ENCODE data around the gene CRTAC1. TPM values are rescaled to one million over a fixed set of nuclear protein-coding genes. Genes with fewer than 3 reads are reported as not detected.

The CRTAC1 gene
- polyA plus RNA-seq, 1 experiment = not detected

DNA sequence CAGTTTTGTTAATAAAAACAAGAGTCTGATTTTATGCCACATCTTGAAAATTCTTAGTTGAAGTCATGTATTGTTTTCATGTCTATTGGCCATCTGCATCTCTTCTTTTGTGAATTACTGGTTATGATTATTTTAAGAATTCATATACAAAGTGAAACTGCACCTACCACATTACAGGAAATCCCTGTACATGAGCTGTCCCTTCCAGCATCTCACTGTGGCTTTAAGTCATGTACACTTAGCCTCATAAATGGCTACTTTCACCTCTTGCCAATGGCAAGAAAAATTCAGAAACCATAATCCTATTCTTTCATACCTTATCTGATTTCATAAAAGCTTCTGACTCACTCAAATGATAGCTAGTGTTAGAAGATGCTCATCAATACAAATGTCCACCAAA, 48.6 kb downstream of the CRTAC1 start:
- TF ChIP-seq CTCF (IDR thresholded peaks at IDR 0.05; ENCODE audit: low read depth, low read length) = no peak
- ChIA-PET CTCF (no interaction called here), POLR2A (no interaction called here)
- Histone ChIP-seq H3K27ac (ENCODE audit: low read depth, low read length) (no peak overlapping the region), H3K27me3 (ENCODE audit: control insufficient read depth, insufficient read depth, low read length) (peaks cover 6% of the 10 kb centered on the region), H3K4me3 (ENCODE audit: low read depth, low read length) (no peak overlapping the region), H3K9me3 (ENCODE audit: control insufficient read depth, insufficient read depth, low read length) (no peaks in the 10 kb centered on the region)
- DNase-seq (ENCODE audit: low read depth, low spot score) = no peak

- ChIA-PET CTCF (no interaction called here), POLR2A (no interaction called here)
- TF ChIP-seq CTCF (IDR thresholded peaks at IDR 0.05; ENCODE audit: low read depth, low read length) = no peak
- no peak overlapping the region for H3K4me3 ChIP-seq (ENCODE audit: low read depth, low read length)
- DNase-seq (ENCODE audit: low read depth, low spot score) = no peak
- no peak overlapping the region for H3K27ac ChIP-seq (ENCODE audit: low read depth, low read length)
- H3K9me3 ChIP-seq (ENCODE audit: control insufficient read depth, insufficient read depth, low read length) = no peaks in the 10 kb centered on the region
- peaks cover 23% of the 10 kb centered on the region for H3K27me3 ChIP-seq (ENCODE audit: control insufficient read depth, insufficient read depth, low read length)
Observed at GRCh38 chr10:97977673-97978072, 52.7 kb downstream of the CRTAC1 start.

DNA sequence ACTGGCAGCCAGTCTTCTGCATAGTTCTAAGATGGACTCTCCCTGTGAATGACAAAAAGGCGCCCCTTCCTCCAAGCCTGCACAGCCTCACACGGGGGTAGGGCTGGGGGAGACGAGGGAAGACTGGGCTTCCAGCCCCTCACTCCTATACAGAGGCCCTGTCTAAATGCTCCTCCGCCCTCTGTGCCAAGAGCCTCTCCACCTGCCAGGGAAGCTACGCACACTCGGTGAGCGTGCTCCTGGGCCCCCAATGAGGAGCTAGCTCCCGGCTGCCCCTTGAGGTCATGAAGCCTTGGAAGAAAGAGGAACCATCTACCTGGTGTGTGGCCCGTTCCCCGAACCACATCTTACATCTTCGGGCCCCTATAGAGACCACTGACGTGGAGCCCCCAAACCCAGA, 54.8 kb downstream of the CRTAC1 start:
- H3K4me3 ChIP-seq (ENCODE audit: low read depth, low read length) = no peak overlapping the region
- no peak overlapping the region for H3K27ac ChIP-seq (ENCODE audit: low read depth, low read length)
- no peaks in the 10 kb centered on the region for H3K9me3 ChIP-seq (ENCODE audit: control insufficient read depth, insufficient read depth, low read length)
- DNase-seq (ENCODE audit: low read depth, low spot score) = no peak
- TF ChIP-seq CTCF (IDR thresholded peaks at IDR 0.05; ENCODE audit: low read depth, low read length) = no peak
- peaks cover 23% of the 10 kb centered on the region for H3K27me3 ChIP-seq (ENCODE audit: control insufficient read depth, insufficient read depth, low read length)
- ChIA-PET POLR2A (no interaction called here), CTCF (no interaction called here)

- Histone ChIP-seq H3K27me3 (ENCODE audit: control insufficient read depth, insufficient read depth, low read length) (peaks cover 23% of the 10 kb centered on the region), H3K9me3 (ENCODE audit: control insufficient read depth, insufficient read depth, low read length) (no peaks in the 10 kb centered on the region), H3K27ac (ENCODE audit: low read depth, low read length) (no peak overlapping the region), H3K4me3 (ENCODE audit: low read depth, low read length) (no peak overlapping the region)
- no peak for TF ChIP-seq CTCF (IDR thresholded peaks at IDR 0.05; ENCODE audit: low read depth, low read length)
- no peak for DNase-seq (ENCODE audit: low read depth, low spot score)
- CTCF ChIA-PET = no interaction called here
- POLR2A ChIA-PET = no interaction called here
Observed at GRCh38 chr10:97974526-97975525, 55.6 kb downstream of the CRTAC1 start.

- no peak for TF ChIP-seq CTCF (IDR thresholded peaks at IDR 0.05; ENCODE audit: low read depth, low read length)
- ChIA-PET POLR2A (no interaction called here), CTCF (no interaction called here)
- no peak overlapping the region for H3K4me3 ChIP-seq (ENCODE audit: low read depth, low read length)
- peaks cover 21% of the 10 kb centered on the region for H3K27me3 ChIP-seq (ENCODE audit: control insufficient read depth, insufficient read depth, low read length)
- no peaks in the 10 kb centered on the region for H3K9me3 ChIP-seq (ENCODE audit: control insufficient read depth, insufficient read depth, low read length)
- H3K27ac ChIP-seq (ENCODE audit: low read depth, low read length) = no peak overlapping the region
- DNase-seq (ENCODE audit: low read depth, low spot score) = no peak
Observed at GRCh38 chr10:97974100-97974499, 56.3 kb downstream of the CRTAC1 start.
